Stimulated activated CD8-positive, alpha-beta memory T cell treated with anti-CD3 and anti-CD28 coated beads, Interleukin-2, amount 100 ng/mL, for 1 hour (primary cell): ENCODE results near the gene TACC2.
A peak's percentile ranks its signal among the peaks of the same experiment; 100 is the strongest.

ENCODE experiments used
- DNase-seq, 2 donors: peaks; one replicate each; pipeline ENCODE4 v3.0.0-alpha.2; 2020; ENCODE audit warnings: low read depth in 2 of 2

The TACC2 gene

GRCh38 chr10:122248356-122249302, 259.7 kb downstream of the TACC2 start:
- DNase-seq: no peak

GRCh38 chr10:122249303-122249850, 260.4 kb downstream of the TACC2 start:
- DNase-seq: no peak

- DNase-seq: no peak
Measured at GRCh38 chr10:122249991-122250750, 261.2 kb downstream of the TACC2 start.

- no peak for DNase-seq
Measured at GRCh38 chr10:122251459-122252255, 262.7 kb downstream of the TACC2 start.

GRCh38 chr10:122252805-122253204, 263.8 kb downstream of the TACC2 start:
- no peak for DNase-seq

- no peak for DNase-seq
Measured at GRCh38 chr10:122253605-122254004, 264.6 kb downstream of the TACC2 start.

- no peak for DNase-seq
Measured at GRCh38 chr10:122254831-122255230, 265.9 kb downstream of the TACC2 start.

GRCh38 chr10:122255509-122256301, 266.7 kb downstream of the TACC2 start:
- DNase-seq: no peak

GRCh38 chr10:122257041-122257440, 268.1 kb downstream of the TACC2 start:
- DNase-seq: no peak

- no peak for DNase-seq
Measured at GRCh38 chr10:122258136-122259074, 269.4 kb downstream of the TACC2 start.

- no peak for DNase-seq
Measured at GRCh38 chr10:122259075-122259466, 270.1 kb downstream of the TACC2 start.

- DNase-seq: no peak
Measured at GRCh38 chr10:122261584-122261983, 272.6 kb downstream of the TACC2 start.

- DNase-seq: no peak
Measured at GRCh38 chr10:122263971-122264370, 275.0 kb downstream of the TACC2 start.

GRCh38 chr10:122264436-122264835, 275.5 kb downstream of the TACC2 start:
- DNase-seq: no peak

GRCh38 chr10:122264931-122265330, 276.0 kb downstream of the TACC2 start:
- no peak for DNase-seq

GRCh38 chr10:122265896-122266295, 276.9 kb downstream of the TACC2 start:
- no peak for DNase-seq

GRCh38 chr10:122267849-122268737, 279.1 kb downstream of the TACC2 start:
- DNase-seq: peak; percentile 11 to 17

- no peak for DNase-seq
Measured at GRCh38 chr10:122269059-122269687, 280.2 kb downstream of the TACC2 start.
